Activated T-cell treated with anti-CD3 and anti-CD28 coated beads for 48 hours (primary cell): ENCODE results near the gene ACYP2.

ENCODE experiments used
- DNase-seq: peaks from one replicate; pipeline ENCODE4 v3.0.0-alpha.2; 2020; ENCODE audit warnings: low read depth

Gene ACYP2

DNA sequence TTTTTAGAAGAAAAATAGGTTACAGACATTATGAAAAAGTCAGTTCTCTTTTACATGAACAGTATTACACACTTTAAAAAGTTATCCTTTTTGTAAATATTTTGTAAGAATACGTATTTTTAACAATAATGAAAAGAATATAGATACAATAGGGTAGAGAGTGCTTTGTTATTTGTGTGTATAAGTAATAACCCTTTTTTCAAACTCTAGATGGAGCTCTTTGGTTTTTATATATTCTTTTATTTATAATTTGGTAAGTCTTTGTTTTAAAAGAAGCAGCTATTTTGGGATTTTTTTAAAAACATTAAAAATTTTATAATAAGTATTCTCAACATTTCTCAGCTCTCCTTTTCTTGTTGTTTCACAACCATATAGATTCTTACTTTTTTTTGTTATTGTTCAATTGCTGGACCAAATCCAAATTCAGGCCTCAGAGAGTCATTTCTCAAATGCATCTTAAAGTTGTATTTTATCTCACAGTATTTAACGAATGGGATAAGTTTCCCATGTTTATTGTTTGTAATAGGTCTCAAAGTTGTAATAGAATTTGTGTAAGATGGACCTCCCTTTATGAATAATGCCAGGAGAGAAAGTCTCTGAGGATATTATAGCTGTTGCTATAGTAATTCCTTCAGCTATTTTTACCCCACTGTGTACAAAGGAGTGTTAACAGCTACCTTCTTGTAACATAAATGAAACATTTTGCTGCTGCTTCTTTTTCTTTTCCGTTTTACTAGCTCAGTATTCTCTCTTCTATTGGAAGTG, 46.4 kb downstream of the ACYP2 start:
- DNase-seq: no peak

DNA sequence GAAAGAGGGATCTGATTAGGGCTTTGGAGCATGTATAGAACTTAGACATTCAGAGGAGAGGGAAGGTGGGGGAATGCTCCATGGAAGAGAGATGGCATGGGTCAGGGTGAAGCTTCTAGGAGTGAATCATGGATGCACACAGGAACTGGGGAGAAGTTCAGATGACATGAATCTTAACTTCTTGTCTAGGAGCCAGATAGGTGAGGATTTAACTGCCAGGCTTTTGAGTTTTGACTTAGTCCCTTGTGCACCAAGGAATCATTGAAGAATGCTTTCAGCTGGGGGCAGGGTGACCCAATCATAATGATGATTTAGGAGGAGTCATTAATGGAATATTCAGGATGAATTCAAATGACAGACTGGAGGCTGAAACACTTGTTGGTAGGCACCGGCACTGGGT, 48.7 kb downstream of the ACYP2 start:
- no peak for DNase-seq

DNA sequence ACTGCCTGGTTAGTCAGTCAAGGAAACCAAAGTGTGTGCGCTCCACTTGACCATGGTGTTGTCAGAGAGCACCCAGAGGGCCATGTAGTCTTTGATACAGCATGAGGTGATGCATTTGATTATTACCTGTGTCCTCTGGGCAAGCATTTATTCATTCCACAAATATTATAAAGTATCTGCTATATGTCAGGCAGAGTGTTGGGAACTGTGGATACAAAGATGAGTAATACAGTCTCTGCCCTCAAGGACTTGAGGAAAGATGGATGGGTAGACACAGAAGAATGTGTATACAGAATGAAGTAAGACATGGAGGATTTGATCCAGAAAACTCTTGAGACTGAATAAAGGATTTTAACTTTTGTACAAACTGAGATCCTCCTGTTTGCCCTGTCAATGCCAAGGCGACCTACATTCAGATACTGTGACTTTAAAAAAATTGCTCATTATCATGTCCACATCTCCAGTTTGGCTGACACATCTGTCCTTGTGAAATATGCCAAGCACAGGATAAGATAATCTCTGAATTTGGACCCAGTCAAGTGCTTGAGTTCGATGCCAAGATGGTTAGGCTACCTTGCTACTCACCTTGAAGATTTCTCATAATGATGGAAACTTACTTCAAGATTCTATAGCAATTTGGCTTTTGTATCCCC, 50.8 kb downstream of the ACYP2 start:
- DNase-seq: no peak

DNA sequence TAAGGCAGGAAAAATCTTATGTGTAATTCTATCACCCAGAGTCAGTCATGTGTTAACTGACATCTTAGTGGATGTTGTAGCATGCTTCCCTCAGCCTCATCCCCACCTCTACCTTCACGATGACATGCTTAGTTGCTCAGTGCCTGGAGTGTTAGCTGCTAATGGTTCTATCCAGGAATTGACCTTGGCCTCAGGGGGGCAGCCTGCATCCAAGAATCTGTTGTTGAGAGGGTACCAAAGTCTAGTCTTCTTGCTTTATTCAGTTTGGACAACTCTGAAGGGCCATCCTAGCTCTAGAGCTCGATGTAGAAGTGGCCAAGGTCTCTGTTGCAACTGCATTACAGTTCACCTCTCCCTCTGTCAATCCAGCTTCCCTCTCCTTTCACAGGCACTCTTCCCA, 61.2 kb downstream of the ACYP2 start:
- DNase-seq: no peak

DNA sequence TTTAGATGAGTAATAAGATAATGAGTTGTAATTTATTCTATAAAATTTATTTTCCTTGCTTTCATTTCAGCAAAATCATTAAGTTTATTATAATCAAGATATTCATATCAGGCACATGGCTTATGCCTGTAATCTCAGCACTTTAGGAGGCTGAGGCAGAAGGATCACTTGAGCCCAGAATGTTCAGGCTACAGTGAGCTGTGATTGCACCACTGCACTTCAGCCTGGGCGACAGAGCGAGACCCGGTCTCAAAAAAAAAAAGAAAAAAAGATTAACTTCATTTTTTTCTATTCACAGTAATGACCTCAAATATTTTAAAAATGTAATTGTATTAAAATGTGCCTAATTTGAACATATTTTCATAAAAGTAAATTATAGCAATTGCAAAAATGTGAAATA, 67.9 kb downstream of the ACYP2 start:
- DNase-seq: no peak

DNA sequence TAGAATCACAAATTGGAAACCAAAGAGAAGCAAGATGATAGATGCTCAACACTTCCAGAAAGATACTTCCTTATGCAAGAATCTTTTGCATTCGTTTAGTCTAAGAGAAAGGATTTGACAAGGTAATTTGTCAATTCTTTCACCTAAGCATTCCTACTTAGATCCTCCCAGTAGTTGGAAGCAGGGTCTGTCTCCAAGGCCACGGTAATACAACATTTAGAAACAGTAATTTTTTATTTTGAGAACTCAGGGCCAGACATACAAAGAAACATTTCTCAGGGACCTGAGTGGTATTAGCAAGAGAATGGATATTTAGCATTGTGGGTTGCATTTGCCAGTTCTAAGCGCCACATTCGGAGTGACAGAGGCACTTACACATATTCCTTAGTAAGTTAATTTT, 68.6 kb downstream of the ACYP2 start:
- no peak for DNase-seq

DNA sequence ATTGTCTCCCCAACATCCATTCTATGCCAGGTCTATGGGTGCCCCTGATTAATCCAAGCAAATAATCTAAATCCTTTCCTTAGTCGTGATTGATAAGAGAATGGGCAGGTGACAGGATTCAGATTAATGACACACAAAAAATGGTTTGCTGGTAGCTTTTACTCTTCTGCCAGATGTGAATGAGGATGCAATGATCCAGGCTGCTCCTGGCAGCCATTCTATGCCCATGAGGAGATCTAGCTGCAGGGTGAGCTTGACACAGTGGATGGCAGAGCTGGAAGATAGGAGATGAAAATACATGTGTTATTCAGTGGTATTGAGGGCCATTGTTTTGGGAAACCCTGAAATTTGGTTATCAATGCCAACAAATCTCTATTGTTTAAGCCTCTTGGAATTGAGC, 69.7 kb downstream of the ACYP2 start:
- no peak for DNase-seq

DNA sequence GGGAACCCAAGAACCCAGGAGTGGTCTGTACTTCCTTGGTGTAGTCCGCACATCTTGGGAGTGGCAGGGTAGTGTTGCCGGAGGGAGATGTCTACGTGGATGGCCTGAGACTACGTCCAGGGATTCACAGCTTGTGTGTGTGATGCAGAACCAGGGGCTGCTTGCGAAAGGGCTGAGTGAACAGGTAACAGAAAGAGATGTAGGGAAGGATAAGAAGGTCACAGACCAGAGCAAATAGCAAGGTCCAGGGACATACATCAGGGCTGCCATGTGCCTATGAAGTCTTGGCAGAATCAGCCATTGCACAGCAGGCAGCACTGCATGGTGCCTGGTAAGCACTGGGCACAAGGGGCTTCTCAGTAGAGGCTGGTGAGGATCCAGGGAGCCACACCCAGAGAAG, 71.9 kb downstream of the ACYP2 start:
- DNase-seq: no peak

DNA sequence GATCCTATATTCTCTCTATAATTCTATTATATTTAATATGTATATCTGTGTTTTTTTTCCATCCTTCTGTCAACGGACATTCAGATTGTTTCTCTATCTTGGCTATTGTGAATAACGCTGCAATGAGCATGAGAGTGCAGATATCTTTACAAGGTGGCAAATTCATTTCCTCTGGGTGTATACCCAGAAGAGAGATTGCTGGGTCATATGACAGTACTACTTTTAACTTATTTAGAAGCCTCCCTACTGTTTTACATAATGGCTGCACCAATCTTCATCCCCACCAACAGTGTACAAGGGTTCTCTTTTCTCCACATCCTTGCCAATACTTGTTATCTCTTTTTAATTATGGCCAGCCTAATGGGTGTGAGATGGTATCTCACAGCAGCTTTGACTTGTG, 74.1 kb downstream of the ACYP2 start:
- no peak for DNase-seq

DNA sequence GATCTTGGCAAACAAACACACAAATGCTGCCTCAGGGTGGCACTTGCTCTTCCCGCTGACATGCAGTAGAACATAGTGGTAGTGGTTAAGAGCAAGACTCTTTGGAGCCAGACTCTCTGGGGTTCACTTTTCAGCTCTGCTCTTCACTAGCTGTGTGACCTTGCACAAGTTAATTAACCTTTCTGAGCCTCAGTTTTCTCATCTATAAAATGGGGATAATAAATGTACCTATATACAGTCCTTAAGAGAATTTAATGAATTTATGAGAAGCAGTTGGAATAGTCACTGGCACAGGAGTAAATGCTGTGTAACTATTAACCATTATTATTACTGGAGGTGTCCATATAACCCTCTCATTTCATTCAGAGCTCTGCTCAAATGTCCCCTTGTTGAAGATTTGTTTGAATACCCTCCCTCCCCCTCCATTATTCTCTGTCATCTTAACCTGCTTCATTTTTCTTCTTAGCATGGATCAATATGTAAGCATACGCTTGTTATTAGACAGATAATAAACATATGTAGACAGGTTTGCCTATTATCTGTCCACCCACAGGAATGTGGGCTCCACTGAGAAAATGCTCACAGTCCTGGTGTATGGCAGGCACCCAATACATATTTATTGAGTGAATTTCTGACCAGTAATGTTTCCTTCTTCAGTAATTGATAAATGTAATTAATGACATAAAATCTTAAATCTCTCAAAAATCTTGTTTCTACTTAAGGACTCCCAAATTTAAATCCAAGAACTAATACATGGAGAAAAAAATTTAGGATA, 76.1 kb downstream of the ACYP2 start:
- no peak for DNase-seq

DNA sequence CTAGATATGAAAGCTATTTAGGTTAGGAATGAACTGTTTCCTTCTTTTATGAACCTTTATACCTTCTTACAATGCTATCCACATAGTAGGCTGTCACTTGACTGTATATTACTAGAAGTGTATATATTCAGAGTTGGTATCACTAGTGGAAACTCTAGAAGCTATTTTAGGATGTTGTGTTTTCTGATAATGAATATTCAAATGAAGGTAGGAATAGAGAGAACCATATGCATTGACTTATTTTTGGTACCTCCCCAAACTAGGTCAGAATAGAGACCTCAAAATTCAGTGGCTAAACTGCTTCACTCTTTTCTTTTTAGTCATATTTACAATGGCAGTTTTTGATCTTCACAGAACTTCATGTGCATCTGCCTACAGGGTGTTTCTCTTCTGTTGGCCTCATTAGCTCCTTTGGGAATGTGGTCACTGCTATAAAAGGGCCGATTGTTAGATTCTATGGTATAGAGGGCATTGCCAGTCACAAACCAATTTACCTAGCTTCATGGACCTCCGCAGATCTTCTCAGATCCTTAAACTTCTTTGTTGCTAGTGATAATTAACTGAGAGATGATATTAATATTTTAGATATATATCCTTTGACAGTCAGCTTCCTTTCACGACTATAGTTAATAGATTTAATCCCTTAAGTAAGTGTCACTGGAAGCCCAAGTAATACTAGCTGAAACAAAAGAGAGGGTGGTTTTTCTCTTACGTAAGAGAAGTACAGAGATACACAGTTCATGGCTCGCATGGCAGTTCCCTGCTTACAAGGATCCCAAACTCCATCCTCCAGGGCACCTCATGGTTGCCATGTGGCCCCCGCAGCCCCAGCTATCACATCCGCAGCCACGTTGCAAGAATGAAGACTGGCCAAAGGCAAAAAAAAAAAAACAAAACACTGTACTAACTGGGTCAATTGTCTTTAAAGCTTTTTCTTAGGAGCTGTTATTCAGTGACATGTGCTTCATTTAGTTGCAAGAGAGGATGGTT, 79.6 kb downstream of the ACYP2 start:
- no peak for DNase-seq

DNA sequence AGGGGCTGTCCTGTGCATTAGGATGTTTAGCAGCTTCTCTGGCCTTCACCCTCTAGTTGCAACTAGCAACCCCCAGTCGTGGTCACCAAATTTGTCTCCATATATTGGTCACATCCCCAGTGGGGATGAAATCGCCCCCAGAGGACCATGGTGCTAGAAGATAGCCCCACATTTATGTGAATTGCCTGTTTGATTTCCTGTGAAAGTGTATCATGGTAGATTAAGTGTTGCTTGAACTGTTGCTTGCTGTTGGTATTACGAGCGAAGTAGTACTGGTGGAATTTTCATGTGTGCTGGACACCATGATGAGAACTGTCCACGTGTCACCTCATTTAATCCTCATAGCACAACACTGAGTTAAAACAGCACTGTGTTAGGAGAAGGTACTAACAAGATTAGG, 81.2 kb downstream of the ACYP2 start:
- no peak for DNase-seq

DNA sequence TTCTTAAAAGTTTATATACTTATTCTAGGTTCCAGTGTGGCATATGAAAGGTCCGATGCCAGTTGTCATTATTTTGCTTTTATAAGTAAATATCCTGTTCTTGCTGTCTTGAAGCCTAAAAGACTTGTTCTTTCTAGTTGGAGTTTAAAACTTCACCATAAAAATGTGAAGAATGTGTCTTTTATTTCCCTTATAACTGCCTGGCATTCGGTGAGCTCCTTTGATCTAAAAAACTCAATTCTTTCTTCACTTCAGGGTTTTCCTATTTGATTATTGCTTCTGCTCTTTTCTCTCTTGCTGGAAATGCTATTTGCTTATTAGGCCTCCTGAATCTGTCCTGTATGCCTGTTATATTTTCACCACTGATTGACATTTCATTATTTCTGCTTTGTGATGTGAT, 89.1 kb downstream of the ACYP2 start:
- DNase-seq: no peak

DNA sequence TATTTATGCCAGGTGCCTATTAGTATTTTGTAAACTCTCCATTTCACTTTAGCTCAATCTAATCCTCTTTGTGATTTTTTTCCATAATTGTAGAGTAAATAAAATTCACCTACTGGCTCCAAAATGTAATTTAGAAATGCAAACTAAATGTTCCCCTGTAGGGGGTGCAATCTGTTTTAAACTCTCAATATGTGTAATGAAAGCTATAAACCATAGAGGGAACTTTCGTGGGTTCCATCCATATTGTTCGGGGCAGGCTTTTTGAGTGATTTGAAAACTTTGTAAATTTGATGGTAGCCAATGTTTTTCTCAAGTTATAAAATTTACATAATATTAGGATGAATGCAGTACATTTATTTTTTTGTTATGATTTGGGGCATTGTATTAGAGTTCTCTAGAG, 91.2 kb downstream of the ACYP2 start:
- DNase-seq: no peak

DNA sequence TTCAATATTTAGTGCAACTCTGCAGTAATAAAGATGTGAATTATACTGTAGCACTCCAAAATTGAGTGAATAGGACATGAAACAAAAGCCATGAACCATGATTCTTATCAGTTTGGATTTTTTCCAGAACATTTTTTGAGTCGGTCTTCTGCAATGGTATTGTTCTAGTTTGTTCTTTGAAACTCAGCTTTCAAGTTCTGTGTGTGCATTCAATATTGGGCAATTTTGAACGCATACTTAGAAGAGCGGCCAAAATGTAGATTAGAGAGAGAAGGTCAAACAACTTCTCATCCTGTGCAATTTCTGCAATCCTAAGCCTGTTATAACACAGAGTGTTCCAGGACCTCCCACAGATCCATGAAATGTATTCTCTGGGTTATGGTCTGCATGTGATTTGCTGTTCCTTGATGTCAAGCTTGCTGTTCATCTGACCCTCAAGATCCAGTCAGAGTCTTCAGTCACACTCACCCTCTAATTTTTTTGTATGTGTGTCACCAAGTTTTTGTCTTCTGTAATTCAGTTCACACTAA, 92.3 kb downstream of the ACYP2 start:
- DNase-seq: no peak

DNA sequence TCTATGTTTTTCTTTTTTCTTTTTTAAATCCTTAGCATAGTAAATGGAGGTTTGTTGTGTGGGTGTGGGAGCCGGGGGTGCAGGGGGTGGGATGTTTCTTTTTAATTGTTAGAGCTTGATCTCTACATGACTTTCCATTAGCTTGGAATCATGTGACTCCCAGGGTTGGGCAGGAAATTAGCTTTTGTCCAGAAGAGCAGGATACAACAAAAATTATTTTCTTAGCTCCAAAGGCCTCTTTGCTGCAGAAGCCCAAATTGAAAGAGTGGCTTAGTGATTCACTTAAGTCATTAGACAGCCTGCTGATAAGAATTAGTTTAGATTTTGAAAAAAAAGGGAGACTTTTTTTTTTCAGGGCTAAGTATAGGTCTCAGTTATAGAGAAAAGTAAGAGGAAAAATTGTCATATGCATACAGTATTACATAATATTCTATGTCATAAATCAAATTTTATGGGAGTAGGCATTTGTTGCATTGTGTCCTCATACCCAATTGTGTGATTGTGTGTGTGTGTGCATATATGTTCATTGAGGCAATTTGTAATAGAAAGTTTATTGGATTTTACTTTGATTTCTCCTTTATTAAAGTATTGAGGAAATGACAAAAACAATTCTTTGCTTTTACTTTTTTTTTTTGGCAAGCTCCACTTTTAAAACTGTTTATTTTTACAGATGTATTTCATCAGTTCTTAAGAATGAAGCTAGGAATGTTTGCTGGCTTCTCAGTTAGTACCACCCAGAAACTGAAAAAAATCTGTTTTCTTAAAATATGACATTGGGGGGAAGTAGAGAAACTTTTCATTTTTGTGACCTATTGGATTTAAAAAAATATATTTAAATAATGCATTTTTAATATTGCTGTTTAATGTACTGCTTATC, 93.2 kb downstream of the ACYP2 start:
- no peak for DNase-seq

DNA sequence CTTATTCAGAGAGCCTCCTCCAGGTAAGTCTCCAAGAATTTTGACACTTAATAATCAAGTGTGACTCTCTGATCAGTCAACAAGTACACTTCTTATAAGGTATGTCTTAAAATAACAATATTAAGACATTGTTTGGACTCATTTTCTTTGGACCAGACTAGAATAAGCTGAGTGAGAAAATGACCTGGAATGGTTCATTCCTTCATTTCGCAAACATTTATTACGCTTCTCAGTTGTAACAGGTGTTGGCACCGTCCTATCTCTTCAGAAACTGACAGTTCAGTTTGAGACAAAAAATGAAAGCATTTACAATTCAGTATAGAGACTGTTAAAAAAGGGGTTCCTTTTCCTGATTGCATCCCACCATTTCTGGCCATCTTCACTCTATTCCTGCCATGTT, 94.0 kb downstream of the ACYP2 start:
- no peak for DNase-seq

DNA sequence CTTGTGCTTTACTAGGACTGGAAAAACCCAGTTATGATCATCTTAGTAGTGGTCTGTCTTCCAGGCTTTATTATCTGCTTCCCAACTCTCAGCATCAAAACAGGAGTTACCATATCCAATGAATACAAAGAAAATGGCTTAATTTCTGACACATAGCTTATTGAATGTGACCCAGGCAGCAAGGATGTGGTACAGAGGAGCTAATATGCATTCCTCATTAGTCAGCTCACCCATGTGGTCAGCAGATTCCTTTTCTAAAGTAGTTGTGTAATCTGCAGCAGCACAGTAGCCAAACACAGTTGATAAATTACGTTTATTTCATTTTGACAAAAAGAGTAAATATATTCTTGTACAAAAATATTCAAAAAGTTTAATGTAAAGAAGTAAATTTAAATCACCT, 97.0 kb downstream of the ACYP2 start:
- DNase-seq: no peak

DNA sequence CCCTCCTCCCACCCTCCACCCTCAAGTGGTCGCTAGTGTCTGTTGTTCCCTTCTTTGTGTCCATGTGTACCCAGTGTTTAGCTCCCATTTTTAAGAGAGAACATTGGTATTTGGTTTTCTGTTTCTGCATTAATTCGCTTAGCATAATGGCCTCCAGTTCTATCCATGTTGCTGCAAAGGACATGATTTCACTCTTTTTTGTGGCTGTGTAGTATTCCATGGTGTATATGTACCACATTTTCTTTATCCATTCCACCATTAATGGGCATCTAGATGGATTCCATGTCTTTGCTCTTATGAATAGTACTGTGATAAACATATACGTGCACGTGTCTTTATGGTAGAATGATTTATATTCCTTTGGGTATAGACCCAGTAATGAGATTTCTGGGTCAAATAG, 97.7 kb downstream of the ACYP2 start:
- no peak for DNase-seq

DNA sequence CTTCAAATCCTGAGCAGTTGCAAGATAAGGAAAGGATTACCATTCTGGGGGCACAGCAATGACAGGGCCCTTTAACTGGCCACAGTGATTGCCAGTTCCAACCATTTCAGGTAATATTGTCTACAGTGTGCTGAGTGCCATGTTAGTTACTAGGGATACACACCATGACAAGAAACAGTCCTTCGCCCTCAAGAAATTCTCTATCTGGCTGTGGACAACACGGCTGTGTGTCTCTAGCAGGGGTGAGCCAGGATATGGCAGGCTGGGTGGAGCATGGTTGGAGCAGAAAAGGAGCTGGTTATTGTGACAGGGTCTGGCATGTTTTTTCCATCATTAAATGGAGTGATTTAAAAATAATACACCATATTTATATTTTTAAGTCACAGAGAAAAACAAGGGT, 109.6 kb downstream of the ACYP2 start:
- DNase-seq: no peak

DNA sequence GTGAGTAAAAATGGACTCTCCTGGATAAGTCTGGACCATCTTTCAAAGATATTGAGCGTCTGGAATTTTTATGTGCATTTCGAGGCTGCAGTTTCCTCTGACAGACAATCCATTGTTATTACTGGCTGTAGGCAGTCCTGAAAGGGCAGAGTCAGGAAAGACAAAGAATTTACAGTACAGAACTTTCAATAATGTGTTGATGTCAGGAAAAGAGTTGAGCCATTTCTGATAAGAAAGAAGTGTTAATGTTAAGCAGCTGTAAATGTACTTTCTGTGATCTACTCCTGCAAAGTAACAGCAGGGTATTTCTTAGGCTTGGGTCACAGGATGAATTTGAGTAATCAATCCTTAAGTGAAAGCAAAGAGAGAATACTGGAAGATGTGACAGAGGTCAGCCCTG, 110.8 kb downstream of the ACYP2 start:
- DNase-seq: no peak
